ENCODE measurements around the gene NKX3-2.

GRCh38 chr4:13511101-13511500, 33.2 kb downstream of the NKX3-2 start:
- TF ChIP-seq CTCF (IDR thresholded peaks at IDR 0.05; ENCODE audit: insufficient read depth, low read length, poor library complexity, severe bottlenecking), result no peak
- no peak for TF ChIP-seq EZH2phosphoT487 (conservative IDR thresholded peaks at IDR 0.05; ENCODE audit: low read length)

All from SU-DHL-6 (cell line).